Chondrocyte (in vitro differentiated cells): ENCODE results near the gene MDFIC. TPM values are rescaled to one million over a fixed set of nuclear protein-coding genes. Genes with fewer than 3 reads are reported as not detected.

Source experiments
- DNase-seq: peaks from one replicate; pipeline ENCODE4 v3.0.0; 2021; ENCODE audit warnings: mixed read lengths, low spot score
- H3K27ac Mint-ChIP-seq: one replicate; pipeline ENCODE4 v1.8.0; 2021; ENCODE audit warnings: mild to moderate bottlenecking, moderate library complexity, mixed read lengths; ENCODE audit not compliant: unreplicated experiment
- H3K27me3 Mint-ChIP-seq: 2 replicates; pipeline ENCODE4 v1.8.0; 2021; ENCODE audit warnings: low read depth, mixed read lengths
- H3K36me3 Mint-ChIP-seq: 2 replicates; pipeline ENCODE4 v1.8.0; 2021; ENCODE audit warnings: low read depth, mixed read lengths
- H3K4me1 Mint-ChIP-seq: 2 replicates; pipeline ENCODE4 v1.8.0; 2021; ENCODE audit warnings: low read depth, mild to moderate bottlenecking, mixed read lengths
- H3K4me3 Mint-ChIP-seq: one replicate; pipeline ENCODE4 v1.8.0; 2021; ENCODE audit warnings: mild to moderate bottlenecking, moderate library complexity, mixed read lengths; ENCODE audit not compliant: unreplicated experiment
- H3K9me3 Mint-ChIP-seq: 2 replicates; pipeline ENCODE4 v1.8.0; 2021; ENCODE audit warnings: low read depth, mixed read lengths
- CTCF ChIP-seq: fragments of 200-600 bp; sonication (generic); IDR thresholded peaks from 2 replicates; pipeline ENCODE4 v1.5.0; 2021; ENCODE audit warnings: antibody characterized with exemption, mild to moderate bottlenecking, moderate library complexity
- total RNA-seq: library from RNA; stranded (reverse); gene quantifications from 3 replicates; pipeline ENCODE4 v1.2.1, GENCODE V29; 2021

Gene MDFIC
- total RNA-seq, 1 donor from 2014 or later: 15.6 TPM

- no peak for TF ChIP-seq CTCF
- H3K27ac Mint-ChIP-seq: no peak overlapping the region
- H3K36me3 Mint-ChIP-seq: no peaks in the 10 kb centered on the region
- no peaks in the 10 kb centered on the region for H3K9me3 Mint-ChIP-seq
- no peak overlapping the region for H3K4me3 Mint-ChIP-seq
- no peak for DNase-seq
- H3K27me3 Mint-ChIP-seq: no peaks in the 10 kb centered on the region
- H3K4me1 Mint-ChIP-seq: no peaks in the 10 kb centered on the region
Observed at GRCh38 chr7:115040057-115040456, 118.2 kb downstream of the MDFIC start.

- H3K27me3 Mint-ChIP-seq: no peaks in the 10 kb centered on the region
- H3K4me3 Mint-ChIP-seq: no peak overlapping the region
- H3K4me1 Mint-ChIP-seq: no peaks in the 10 kb centered on the region
- DNase-seq: no peak
- no peaks in the 10 kb centered on the region for H3K36me3 Mint-ChIP-seq
- TF ChIP-seq CTCF: no peak
- no peak overlapping the region for H3K27ac Mint-ChIP-seq
- no peaks in the 10 kb centered on the region for H3K9me3 Mint-ChIP-seq
Observed at GRCh38 chr7:115040495-115040894, 118.6 kb downstream of the MDFIC start.

- Mint-ChIP-seq H3K4me3 (no peak overlapping the region), H3K4me1 (no peaks in the 10 kb centered on the region), H3K36me3 (no peaks in the 10 kb centered on the region), H3K27me3 (no peaks in the 10 kb centered on the region), H3K27ac (no peak overlapping the region), H3K9me3 (no peaks in the 10 kb centered on the region)
- no peak for TF ChIP-seq CTCF
- DNase-seq: no peak
Observed at GRCh38 chr7:115042596-115042995, 120.7 kb downstream of the MDFIC start.

- H3K36me3 Mint-ChIP-seq: no peaks in the 10 kb centered on the region
- no peaks in the 10 kb centered on the region for H3K9me3 Mint-ChIP-seq
- H3K4me3 Mint-ChIP-seq: no peak overlapping the region
- no peak for DNase-seq
- H3K4me1 Mint-ChIP-seq: no peaks in the 10 kb centered on the region
- no peak for TF ChIP-seq CTCF
- no peaks in the 10 kb centered on the region for H3K27me3 Mint-ChIP-seq
- H3K27ac Mint-ChIP-seq: no peak overlapping the region
Observed at GRCh38 chr7:115043605-115044004, 121.7 kb downstream of the MDFIC start.

GRCh38 chr7:115044224-115044623, 122.3 kb downstream of the MDFIC start:
- Mint-ChIP-seq H3K4me3 (no peak overlapping the region), H3K27me3 (no peaks in the 10 kb centered on the region), H3K27ac (no peak overlapping the region), H3K36me3 (no peaks in the 10 kb centered on the region), H3K4me1 (no peaks in the 10 kb centered on the region), H3K9me3 (no peaks in the 10 kb centered on the region)
- no peak for DNase-seq
- TF ChIP-seq CTCF: no peak
